NCI-H187 (cell line): ENCODE results near the gene UBE2L5.

Source experiments
- DNase-seq, 2 experiments: peaks; one replicate each; lab custom pipeline; 2025; lab: John Stamatoyannopoulos, UW

Gene UBE2L5

GRCh38 chr13:30422054-30422839, at the start of gene UBE2L5:
Gene UBE2L5, plus strand, starts transcription at chr13:30422493. Its CDS starts 5,498 bp downstream, at chr13:30427991.
- DNase-seq: peak; percentile 21 to 49

GRCh38 chr13:30373727-30374126, 48.6 kb upstream of the UBE2L5 start:
- DNase-seq: no peak

GRCh38 chr13:30375265-30375835, 46.9 kb upstream of the UBE2L5 start:
- DNase-seq: peak; percentile 23 to 62

- DNase-seq: peak; percentile 37 to 69
Measured at GRCh38 chr13:30376426-30377311, 45.6 kb upstream of the UBE2L5 start.

- DNase-seq: no peak
Measured at GRCh38 chr13:30377312-30377685, 45.0 kb upstream of the UBE2L5 start.

GRCh38 chr13:30378191-30378590, 44.1 kb upstream of the UBE2L5 start:
- no peak for DNase-seq

- no peak for DNase-seq
Measured at GRCh38 chr13:30381049-30381448, 41.2 kb upstream of the UBE2L5 start.

- peak in 1 of 2 experiments; percentile 10 for DNase-seq
Measured at GRCh38 chr13:30382836-30383525, 39.3 kb upstream of the UBE2L5 start.

GRCh38 chr13:30388406-30389283, 33.6 kb upstream of the UBE2L5 start:
- no peak for DNase-seq

- DNase-seq: no peak
Measured at GRCh38 chr13:30391956-30392680, 30.2 kb upstream of the UBE2L5 start.

- no peak for DNase-seq
Measured at GRCh38 chr13:30392681-30393045, 29.6 kb upstream of the UBE2L5 start.

GRCh38 chr13:30394751-30395191, 27.5 kb upstream of the UBE2L5 start:
- no peak for DNase-seq

- DNase-seq: peak; percentile 27 to 52
Measured at GRCh38 chr13:30395192-30396158, 26.8 kb upstream of the UBE2L5 start.

- no peak for DNase-seq
Measured at GRCh38 chr13:30396434-30397075, 25.7 kb upstream of the UBE2L5 start.

- no peak for DNase-seq
Measured at GRCh38 chr13:30398601-30399072, 23.7 kb upstream of the UBE2L5 start.

GRCh38 chr13:30400376-30400775, 21.9 kb upstream of the UBE2L5 start:
- no peak for DNase-seq

- no peak for DNase-seq
Measured at GRCh38 chr13:30401347-30401746, 20.9 kb upstream of the UBE2L5 start.

- no peak for DNase-seq
Measured at GRCh38 chr13:30403456-30403855, 18.8 kb upstream of the UBE2L5 start.
